Hepatocyte (in vitro differentiated cells): ENCODE measurements around the gene TCHH. TPM values are rescaled to one million over a fixed set of nuclear protein-coding genes. Genes with fewer than 3 reads are reported as not detected.

Experiments
- DNase-seq: peaks from one replicate; pipeline ENCODE4 v3.0.0-alpha.2; 2016; ENCODE audit warnings: low spot score
- H2AFZ ChIP-seq: fragments of 200-600 bp; sonication (generic); 2 replicates; pipeline ENCODE4 v1.6.0; 2016; ENCODE audit warnings: antibody characterized with exemption, mild to moderate bottlenecking
- H3K27ac ChIP-seq: fragments of 200-600 bp; sonication (generic); 2 replicates; pipeline ENCODE4 v1.5.1; 2016; ENCODE audit warnings: mild to moderate bottlenecking
- H3K27me3 ChIP-seq: fragments of 200-600 bp; sonication (generic); 2 replicates; pipeline ENCODE4 v1.6.1; 2016
- H3K36me3 ChIP-seq: fragments of 200-600 bp; sonication (generic); replicated peaks from 2 replicates; pipeline ENCODE4 v1.5.1; 2016; ENCODE audit warnings: low read depth; ENCODE audit not compliant: insufficient read depth
- H3K4me1 ChIP-seq: fragments of 200-600 bp; sonication (generic); 2 replicates; pipeline ENCODE4 v1.5.1; 2016; ENCODE audit warnings: mild to moderate bottlenecking, moderate library complexity; ENCODE audit not compliant: insufficient read depth
- H3K4me2 ChIP-seq: fragments of 200-600 bp; sonication (generic); 2 replicates; pipeline ENCODE4 v1.6.0; 2016
- H3K4me3 ChIP-seq: fragments of 200-600 bp; sonication (generic); 2 replicates; pipeline ENCODE4 v1.5.1; 2016; ENCODE audit warnings: mild to moderate bottlenecking
- H3K79me2 ChIP-seq: fragments of 200-600 bp; sonication (generic); 2 replicates; pipeline ENCODE4 v1.6.0; 2017; ENCODE audit warnings: mild to moderate bottlenecking
- H3K9me2 ChIP-seq: fragments of 200-600 bp; sonication (generic); replicated peaks from 2 replicates; pipeline ENCODE4 v1.6.0; 2017; ENCODE audit warnings: mild to moderate bottlenecking; ENCODE audit not compliant: insufficient read depth
- H3K9me3 ChIP-seq: fragments of 200-600 bp; sonication (generic); 2 replicates; pipeline ENCODE4 v1.5.1; 2016; ENCODE audit warnings: low read depth, mild to moderate bottlenecking
- H4K20me1 ChIP-seq: fragments of 200-600 bp; sonication (generic); 2 replicates; pipeline ENCODE4 v1.6.0; 2016; ENCODE audit warnings: mild to moderate bottlenecking; ENCODE audit not compliant: insufficient read depth, poor library complexity, severe bottlenecking
- EZH2 ChIP-seq: fragments of 200-600 bp; sonication (generic); IDR thresholded peaks from 2 replicates; pipeline ENCODE4 v1.6.1; 2016; ENCODE audit warnings: antibody characterized with exemption, mild to moderate bottlenecking, borderline replicate concordance
- EZH2phosphoT487 ChIP-seq: fragments of 200-600 bp; sonication (generic); IDR thresholded peaks from one replicate; pipeline ENCODE4 v1.6.1; 2018; ENCODE audit warnings: antibody characterized with exemption, mild to moderate bottlenecking, low read depth, moderate library complexity; ENCODE audit not compliant: unreplicated experiment, severe bottlenecking
- WGBS: methylation state at CpG from one replicate; pipeline ENCODE4 v1.1.6; 2016; ENCODE audit warnings: low lambda C conversion rate; ENCODE audit errors: missing lambda C conversion rate; 5-methylcytosine and 5-hydroxymethylcytosine counted together
- polyA plus RNA-seq: library from polyadenylated mRNA; unstranded; fragments of >200 nt; fragmentation: Nextera tagmentation; extraction: Ambion mirVana; gene quantifications from 2 replicates; pipeline ENCODE4 v1.2.1, GENCODE V29; 2016
- total RNA-seq: library from RNA; depleted of rRNA; stranded (reverse); fragments of >200 nt; gene quantifications from 2 replicates; pipeline ENCODE4 v1.2.3, GENCODE V29; 2014
- TF ChIP-seq, protein P1 (sequence below): fragments of 200-600 bp; sonication (generic); IDR thresholded peaks from 2 replicates; pipeline ENCODE4 v1.5.1; 2016; ENCODE audit warnings: antibody characterized with exemption, mild to moderate bottlenecking; ENCODE audit not compliant: poor library complexity

Gene TCHH
- total and polyA plus RNA-seq, 2 experiments from 2014 or later = not detected

DNA sequence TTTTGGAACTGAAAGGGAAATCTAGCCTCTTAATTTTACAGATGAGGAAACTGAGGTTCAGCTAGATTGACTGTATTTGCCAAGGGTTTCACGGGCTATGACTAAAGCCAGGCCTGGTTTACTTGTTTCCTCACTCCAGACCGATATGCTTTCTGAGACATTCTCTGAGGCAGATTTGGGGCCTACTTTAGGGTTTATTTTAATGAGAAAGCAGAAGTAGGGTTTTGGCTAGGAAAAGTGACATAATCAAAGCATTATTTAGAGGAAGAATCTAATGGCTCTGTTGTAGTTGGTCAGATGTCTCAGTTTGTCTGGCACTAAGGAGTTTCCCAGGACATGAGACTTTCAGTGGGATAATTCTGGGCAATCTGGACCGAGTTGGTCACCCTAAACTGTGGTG, 45.3 kb upstream of the TCHH start:
- Histone ChIP-seq H3K9me2 (no peaks in the 10 kb centered on the region), H3K36me3 (no peaks in the 10 kb centered on the region), H3K9me3 (no peaks in the 10 kb centered on the region), H3K4me1 (no peaks in the 10 kb centered on the region), H4K20me1 (no peaks in the 10 kb centered on the region), H2AFZ (no peak overlapping the region), H3K4me2 (no peak overlapping the region), H3K79me2 (no peaks in the 10 kb centered on the region), H3K4me3 (no peak overlapping the region), H3K27ac (no peak overlapping the region), H3K27me3 (no peaks in the 10 kb centered on the region)
- no peak for DNase-seq
- TF ChIP-seq, protein P1, sequence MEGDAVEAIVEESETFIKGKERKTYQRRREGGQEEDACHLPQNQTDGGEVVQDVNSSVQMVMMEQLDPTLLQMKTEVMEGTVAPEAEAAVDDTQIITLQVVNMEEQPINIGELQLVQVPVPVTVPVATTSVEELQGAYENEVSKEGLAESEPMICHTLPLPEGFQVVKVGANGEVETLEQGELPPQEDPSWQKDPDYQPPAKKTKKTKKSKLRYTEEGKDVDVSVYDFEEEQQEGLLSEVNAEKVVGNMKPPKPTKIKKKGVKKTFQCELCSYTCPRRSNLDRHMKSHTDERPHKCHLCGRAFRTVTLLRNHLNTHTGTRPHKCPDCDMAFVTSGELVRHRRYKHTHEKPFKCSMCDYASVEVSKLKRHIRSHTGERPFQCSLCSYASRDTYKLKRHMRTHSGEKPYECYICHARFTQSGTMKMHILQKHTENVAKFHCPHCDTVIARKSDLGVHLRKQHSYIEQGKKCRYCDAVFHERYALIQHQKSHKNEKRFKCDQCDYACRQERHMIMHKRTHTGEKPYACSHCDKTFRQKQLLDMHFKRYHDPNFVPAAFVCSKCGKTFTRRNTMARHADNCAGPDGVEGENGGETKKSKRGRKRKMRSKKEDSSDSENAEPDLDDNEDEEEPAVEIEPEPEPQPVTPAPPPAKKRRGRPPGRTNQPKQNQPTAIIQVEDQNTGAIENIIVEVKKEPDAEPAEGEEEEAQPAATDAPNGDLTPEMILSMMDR = no peak
- TF ChIP-seq EZH2phosphoT487 (no peak), EZH2 (no peak)
- WGBS = 56% methylated on average over 3 of the region's 3 CpGs

DNA sequence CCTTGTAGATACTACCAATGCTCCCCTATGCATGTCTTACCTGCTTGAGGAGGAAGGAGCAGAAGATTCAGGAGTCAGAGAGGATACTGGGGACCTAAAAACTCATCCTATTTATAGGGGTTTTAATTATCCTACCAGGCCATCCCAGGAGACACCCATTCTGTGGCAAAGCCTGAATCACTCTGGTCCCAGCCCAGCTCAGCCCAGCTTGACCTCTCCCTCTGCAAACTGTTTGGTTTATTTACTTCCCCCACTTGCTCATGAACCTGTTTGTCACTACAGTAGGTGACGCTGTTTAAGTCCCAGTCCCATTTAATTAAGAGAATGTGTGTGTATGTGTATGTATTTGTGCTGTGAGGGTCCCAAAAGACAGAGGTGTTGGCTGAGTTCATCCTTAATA, 43.9 kb upstream of the TCHH start, which contains the start of gene RPTN:
TSS of gene RPTN (minus strand) at position 85 of the 400 bp plus-strand sequence. CDS start 1,339 bp downstream, outside the sequence.
- H4K20me1 ChIP-seq = no peaks in the 10 kb centered on the region
- DNase-seq = no peak
- H3K79me2 ChIP-seq = no peaks in the 10 kb centered on the region
- no peak within 1 kb of the TSS for H3K4me3 ChIP-seq
- 45% methylated on average over 1 of the region's 1 CpG for WGBS
- H3K36me3 ChIP-seq = no peaks in the 10 kb centered on the region
- no peak within 1 kb of the TSS for H3K4me2 ChIP-seq
- no peaks in the 10 kb centered on the region for H3K9me3 ChIP-seq
- H3K4me1 ChIP-seq = no peaks in the 10 kb centered on the region
- no peaks in the 10 kb centered on the region for H3K9me2 ChIP-seq
- TF ChIP-seq EZH2 (no peak), EZH2phosphoT487 (no peak)
- TF ChIP-seq, protein P1 = no peak
- H2AFZ ChIP-seq = no peak within 1 kb of the TSS
- H3K27me3 ChIP-seq = no peaks in the 10 kb centered on the region
- H3K27ac ChIP-seq = no peak within 1 kb of the TSS

DNA sequence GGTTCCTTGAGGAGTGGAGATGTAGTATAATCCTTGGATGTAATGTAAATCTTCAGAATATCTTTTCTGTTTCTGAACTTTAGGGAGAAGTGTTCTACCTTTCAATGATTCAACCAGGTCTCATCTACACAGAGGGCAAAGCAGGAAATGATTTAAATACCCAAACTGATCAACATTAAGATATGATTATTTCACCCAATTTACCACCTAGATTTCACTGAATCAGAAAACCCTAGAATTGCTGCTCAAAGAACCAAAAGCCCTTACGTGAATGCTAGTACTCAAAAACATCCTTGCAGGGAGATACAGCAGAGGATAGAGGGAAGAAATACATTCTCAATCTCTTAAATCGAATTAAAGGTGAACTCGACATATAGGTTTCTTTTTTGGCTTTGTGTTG, 38.8 kb upstream of the TCHH start:
- 52% methylated on average over 3 of the region's 3 CpGs for WGBS
- no peak for DNase-seq
- Histone ChIP-seq H3K27me3 (no peaks in the 10 kb centered on the region), H2AFZ (no peak overlapping the region), H3K9me2 (no peaks in the 10 kb centered on the region), H3K4me3 (no peak overlapping the region), H3K79me2 (no peaks in the 10 kb centered on the region), H3K9me3 (no peaks in the 10 kb centered on the region), H3K27ac (no peak overlapping the region), H3K4me1 (no peaks in the 10 kb centered on the region), H4K20me1 (no peaks in the 10 kb centered on the region), H3K36me3 (no peaks in the 10 kb centered on the region), H3K4me2 (no peak overlapping the region)
- no peak for TF ChIP-seq EZH2phosphoT487
- TF ChIP-seq, protein P1 = no peak
- no peak for TF ChIP-seq EZH2

DNA sequence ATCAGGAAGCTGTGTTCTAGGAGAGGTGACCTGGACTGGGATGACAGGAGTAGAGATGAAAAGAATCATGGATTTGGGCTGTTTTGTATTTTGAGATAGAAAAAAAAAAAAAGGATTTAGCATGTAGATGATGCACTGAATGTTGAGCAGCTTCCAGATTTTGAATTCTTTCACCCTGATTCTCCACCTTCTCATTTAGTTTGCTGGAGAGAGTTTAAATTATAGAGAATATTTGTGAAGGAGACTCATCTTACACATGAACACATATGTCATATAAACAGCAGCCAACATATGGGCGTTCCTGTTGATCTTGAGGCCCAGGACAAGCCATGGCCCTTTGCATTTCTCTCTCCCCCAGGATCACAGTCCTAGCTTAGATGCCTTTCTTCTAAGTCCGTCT, 36.4 kb upstream of the TCHH start:
- no peak for DNase-seq
- H3K27me3 ChIP-seq = no peaks in the 10 kb centered on the region
- H4K20me1 ChIP-seq = no peaks in the 10 kb centered on the region
- H3K36me3 ChIP-seq = no peaks in the 10 kb centered on the region
- H3K4me1 ChIP-seq = no peaks in the 10 kb centered on the region
- no peaks in the 10 kb centered on the region for H3K79me2 ChIP-seq
- no peak overlapping the region for H2AFZ ChIP-seq
- no peaks in the 10 kb centered on the region for H3K9me2 ChIP-seq
- H3K27ac ChIP-seq = no peak overlapping the region
- TF ChIP-seq EZH2phosphoT487 = no peak
- TF ChIP-seq, protein P1 = no peak
- TF ChIP-seq EZH2 = no peak
- WGBS = 36% methylated on average over 2 of the region's 2 CpGs
- H3K4me2 ChIP-seq = no peak overlapping the region
- H3K4me3 ChIP-seq = no peak overlapping the region
- H3K9me3 ChIP-seq = no peaks in the 10 kb centered on the region
